ENCODE data around the gene MINDY3. TPM values are rescaled to one million over a fixed set of nuclear protein-coding genes. Genes with fewer than 3 reads are reported as not detected.

The MINDY3 gene
- total RNA-seq, 1 experiment from 2014 or later = 11.3 TPM

- ATAC-seq (no peak), DNase-seq (ENCODE audit: low spot score) (no peak)
- CTCF ChIA-PET = no interaction called here
- POLR2A ChIA-PET = no interaction called here
- H3K4me1 Mint-ChIP-seq = peaks cover 8% of the 10 kb centered on the region
- H3K4me3 Mint-ChIP-seq = peak overlapping the region; percentile 96
- H3K27ac Mint-ChIP-seq = no peak overlapping the region; the same call in 1 of the 2 replicates
- peaks cover 55% of the 10 kb centered on the region for H3K27me3 Mint-ChIP-seq (ENCODE audit: low read depth)
- H3K36me3 Mint-ChIP-seq = no peaks in the 10 kb centered on the region
- TF ChIP-seq GABPB1 (CRISPR knock-in tag; IDR thresholded peaks at IDR 0.05) = no peak
- TF ChIP-seq ZNF317 (CRISPR knock-in tag; IDR thresholded peaks at IDR 0.05; ENCODE audit: borderline replicate concordance, low read depth) = no peak
- TF ChIP-seq ATF3 (CRISPR knock-in tag; conservative IDR thresholded peaks at IDR 0.05) = no peak
- TF ChIP-seq, protein P1, sequence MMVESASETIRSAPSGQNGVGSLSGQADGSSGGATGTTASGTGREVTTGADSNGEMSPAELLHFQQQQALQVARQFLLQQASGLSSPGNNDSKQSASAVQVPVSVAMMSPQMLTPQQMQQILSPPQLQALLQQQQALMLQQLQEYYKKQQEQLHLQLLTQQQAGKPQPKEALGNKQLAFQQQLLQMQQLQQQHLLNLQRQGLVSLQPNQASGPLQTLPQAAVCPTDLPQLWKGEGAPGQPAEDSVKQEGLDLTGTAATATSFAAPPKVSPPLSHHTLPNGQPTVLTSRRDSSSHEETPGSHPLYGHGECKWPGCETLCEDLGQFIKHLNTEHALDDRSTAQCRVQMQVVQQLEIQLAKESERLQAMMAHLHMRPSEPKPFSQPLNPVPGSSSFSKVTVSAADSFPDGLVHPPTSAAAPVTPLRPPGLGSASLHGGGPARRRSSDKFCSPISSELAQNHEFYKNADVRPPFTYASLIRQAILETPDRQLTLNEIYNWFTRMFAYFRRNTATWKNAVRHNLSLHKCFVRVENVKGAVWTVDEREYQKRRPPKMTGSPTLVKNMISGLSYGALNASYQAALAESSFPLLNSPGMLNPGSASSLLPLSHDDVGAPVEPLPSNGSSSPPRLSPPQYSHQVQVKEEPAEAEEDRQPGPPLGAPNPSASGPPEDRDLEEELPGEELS (CRISPR knock-in tag; IDR thresholded peaks at IDR 0.05) = no peak
- no peak for TF ChIP-seq TEAD4 (CRISPR knock-in tag; IDR thresholded peaks at IDR 0.05)
- TF ChIP-seq HMGA2 (CRISPR knock-in tag; IDR thresholded peaks at IDR 0.05) = no peak
- TF ChIP-seq IRF1 (CRISPR knock-in tag; IDR thresholded peaks at IDR 0.05) = no peak
- TF ChIP-seq, protein P2, sequence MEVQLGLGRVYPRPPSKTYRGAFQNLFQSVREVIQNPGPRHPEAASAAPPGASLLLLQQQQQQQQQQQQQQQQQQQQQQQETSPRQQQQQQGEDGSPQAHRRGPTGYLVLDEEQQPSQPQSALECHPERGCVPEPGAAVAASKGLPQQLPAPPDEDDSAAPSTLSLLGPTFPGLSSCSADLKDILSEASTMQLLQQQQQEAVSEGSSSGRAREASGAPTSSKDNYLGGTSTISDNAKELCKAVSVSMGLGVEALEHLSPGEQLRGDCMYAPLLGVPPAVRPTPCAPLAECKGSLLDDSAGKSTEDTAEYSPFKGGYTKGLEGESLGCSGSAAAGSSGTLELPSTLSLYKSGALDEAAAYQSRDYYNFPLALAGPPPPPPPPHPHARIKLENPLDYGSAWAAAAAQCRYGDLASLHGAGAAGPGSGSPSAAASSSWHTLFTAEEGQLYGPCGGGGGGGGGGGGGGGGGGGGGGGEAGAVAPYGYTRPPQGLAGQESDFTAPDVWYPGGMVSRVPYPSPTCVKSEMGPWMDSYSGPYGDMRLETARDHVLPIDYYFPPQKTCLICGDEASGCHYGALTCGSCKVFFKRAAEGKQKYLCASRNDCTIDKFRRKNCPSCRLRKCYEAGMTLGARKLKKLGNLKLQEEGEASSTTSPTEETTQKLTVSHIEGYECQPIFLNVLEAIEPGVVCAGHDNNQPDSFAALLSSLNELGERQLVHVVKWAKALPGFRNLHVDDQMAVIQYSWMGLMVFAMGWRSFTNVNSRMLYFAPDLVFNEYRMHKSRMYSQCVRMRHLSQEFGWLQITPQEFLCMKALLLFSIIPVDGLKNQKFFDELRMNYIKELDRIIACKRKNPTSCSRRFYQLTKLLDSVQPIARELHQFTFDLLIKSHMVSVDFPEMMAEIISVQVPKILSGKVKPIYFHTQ (CRISPR knock-in tag; IDR thresholded peaks at IDR 0.05) = no peak
- peaks cover 17% of the 10 kb centered on the region for H3K9me3 Mint-ChIP-seq
Observed at GRCh38 chr10:15860692-15861201, 440 bp upstream of the MINDY3 start.

DNA sequence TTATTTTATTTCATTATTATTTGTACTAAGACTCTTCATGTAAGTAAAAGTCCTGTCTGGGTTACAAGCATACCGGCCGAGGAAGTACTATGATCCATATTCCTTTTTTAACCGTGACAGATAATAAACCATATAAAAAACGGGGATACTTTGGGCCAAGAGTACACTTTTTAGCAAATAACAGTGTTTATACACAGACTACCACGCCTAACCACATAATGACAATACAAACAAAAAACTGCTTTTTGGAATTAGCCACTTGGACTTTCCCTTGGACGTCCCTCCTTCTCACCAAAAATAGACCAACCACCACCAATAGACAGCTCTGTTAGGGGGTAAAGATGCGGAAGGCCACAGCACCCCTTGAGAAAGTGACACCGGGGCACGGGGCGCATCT, 800 bp downstream of the MINDY3 start:
- ChIA-PET CTCF (no interaction called here), POLR2A (no interaction called here)
- peaks cover 14% of the 10 kb centered on the region for H3K9me3 Mint-ChIP-seq
- no peak for ATAC-seq
- DNase-seq (ENCODE audit: low spot score) = no peak
- no peak overlapping the region for H3K27ac Mint-ChIP-seq
- H3K27me3 Mint-ChIP-seq (ENCODE audit: low read depth) = peaks cover 43% of the 10 kb centered on the region
- no peaks in the 10 kb centered on the region for H3K36me3 Mint-ChIP-seq
- H3K4me3 Mint-ChIP-seq = peak overlapping the region; percentile 96
- peaks cover 8% of the 10 kb centered on the region for H3K4me1 Mint-ChIP-seq
- TF ChIP-seq JAZF1 (CRISPR knock-in tag; IDR thresholded peaks at IDR 0.05) = no peak
- TF ChIP-seq NFYB (CRISPR knock-in tag; conservative IDR thresholded peaks at IDR 0.05; ENCODE audit: low read depth) = no peak
- TF ChIP-seq, protein P3, sequence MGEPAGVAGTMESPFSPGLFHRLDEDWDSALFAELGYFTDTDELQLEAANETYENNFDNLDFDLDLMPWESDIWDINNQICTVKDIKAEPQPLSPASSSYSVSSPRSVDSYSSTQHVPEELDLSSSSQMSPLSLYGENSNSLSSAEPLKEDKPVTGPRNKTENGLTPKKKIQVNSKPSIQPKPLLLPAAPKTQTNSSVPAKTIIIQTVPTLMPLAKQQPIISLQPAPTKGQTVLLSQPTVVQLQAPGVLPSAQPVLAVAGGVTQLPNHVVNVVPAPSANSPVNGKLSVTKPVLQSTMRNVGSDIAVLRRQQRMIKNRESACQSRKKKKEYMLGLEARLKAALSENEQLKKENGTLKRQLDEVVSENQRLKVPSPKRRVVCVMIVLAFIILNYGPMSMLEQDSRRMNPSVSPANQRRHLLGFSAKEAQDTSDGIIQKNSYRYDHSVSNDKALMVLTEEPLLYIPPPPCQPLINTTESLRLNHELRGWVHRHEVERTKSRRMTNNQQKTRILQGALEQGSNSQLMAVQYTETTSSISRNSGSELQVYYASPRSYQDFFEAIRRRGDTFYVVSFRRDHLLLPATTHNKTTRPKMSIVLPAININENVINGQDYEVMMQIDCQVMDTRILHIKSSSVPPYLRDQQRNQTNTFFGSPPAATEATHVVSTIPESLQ (CRISPR knock-in tag; IDR thresholded peaks at IDR 0.05) = no peak
- no peak for TF ChIP-seq IRF2 (CRISPR knock-in tag; IDR thresholded peaks at IDR 0.05; ENCODE audit: borderline replicate concordance, low read depth)
- no peak for TF ChIP-seq ZNF121 (CRISPR knock-in tag; IDR thresholded peaks at IDR 0.05)
- TF ChIP-seq NR3C1 (CRISPR knock-in tag; conservative IDR thresholded peaks at IDR 0.05; ENCODE audit: low read depth) = no peak
- TF ChIP-seq, protein P4, sequence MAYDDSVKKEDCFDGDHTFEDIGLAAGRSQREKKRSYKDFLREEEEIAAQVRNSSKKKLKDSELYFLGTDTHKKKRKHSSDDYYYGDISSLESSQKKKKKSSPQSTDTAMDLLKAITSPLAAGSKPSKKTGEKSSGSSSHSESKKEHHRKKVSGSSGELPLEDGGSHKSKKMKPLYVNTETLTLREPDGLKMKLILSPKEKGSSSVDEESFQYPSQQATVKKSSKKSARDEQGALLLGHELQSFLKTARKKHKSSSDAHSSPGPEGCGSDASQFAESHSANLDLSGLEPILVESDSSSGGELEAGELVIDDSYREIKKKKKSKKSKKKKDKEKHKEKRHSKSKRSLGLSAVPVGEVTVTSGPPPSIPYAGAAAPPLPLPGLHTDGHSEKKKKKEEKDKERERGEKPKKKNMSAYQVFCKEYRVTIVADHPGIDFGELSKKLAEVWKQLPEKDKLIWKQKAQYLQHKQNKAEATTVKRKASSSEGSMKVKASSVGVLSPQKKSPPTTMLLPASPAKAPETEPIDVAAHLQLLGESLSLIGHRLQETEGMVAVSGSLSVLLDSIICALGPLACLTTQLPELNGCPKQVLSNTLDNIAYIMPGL (CRISPR knock-in tag; IDR thresholded peaks at IDR 0.05) = no peak
- TF ChIP-seq, protein P5, sequence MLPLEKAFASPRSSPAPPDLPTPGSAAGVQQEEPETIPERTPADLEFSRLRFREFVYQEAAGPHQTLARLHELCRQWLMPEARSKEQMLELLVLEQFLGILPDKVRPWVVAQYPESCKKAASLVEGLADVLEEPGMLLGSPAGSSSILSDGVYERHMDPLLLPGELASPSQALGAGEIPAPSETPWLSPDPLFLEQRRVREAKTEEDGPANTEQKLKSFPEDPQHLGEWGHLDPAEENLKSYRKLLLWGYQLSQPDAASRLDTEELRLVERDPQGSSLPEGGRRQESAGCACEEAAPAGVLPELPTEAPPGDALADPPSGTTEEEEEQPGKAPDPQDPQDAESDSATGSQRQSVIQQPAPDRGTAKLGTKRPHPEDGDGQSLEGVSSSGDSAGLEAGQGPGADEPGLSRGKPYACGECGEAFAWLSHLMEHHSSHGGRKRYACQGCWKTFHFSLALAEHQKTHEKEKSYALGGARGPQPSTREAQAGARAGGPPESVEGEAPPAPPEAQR (CRISPR knock-in tag; IDR thresholded peaks at IDR 0.05) = no peak
- TF ChIP-seq ZNF423 (CRISPR knock-in tag; IDR thresholded peaks at IDR 0.05) = no peak
- TF ChIP-seq IRF1 (CRISPR knock-in tag; IDR thresholded peaks at IDR 0.05) = no peak
- TF ChIP-seq FOXK1 (CRISPR knock-in tag; IDR thresholded peaks at IDR 0.05) = no peak
- no peak for TF ChIP-seq SOX15 (CRISPR knock-in tag; IDR thresholded peaks at IDR 0.05)
- no peak for TF ChIP-seq TEAD1 (CRISPR knock-in tag; IDR thresholded peaks at IDR 0.05)
- TF ChIP-seq, protein P6, sequence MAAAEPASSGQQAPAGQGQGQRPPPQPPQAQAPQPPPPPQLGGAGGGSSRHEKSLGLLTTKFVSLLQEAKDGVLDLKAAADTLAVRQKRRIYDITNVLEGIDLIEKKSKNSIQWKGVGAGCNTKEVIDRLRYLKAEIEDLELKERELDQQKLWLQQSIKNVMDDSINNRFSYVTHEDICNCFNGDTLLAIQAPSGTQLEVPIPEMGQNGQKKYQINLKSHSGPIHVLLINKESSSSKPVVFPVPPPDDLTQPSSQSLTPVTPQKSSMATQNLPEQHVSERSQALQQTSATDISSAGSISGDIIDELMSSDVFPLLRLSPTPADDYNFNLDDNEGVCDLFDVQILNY (CRISPR knock-in tag; IDR thresholded peaks at IDR 0.05) = no peak

Measured in WTC11 (cell line).